Lung (tissue), 12 donors: ENCODE measurements around the gene SCYGR6. TPM values are rescaled to one million over a fixed set of nuclear protein-coding genes. Genes with fewer than 3 reads are reported as not detected.
A peak's percentile ranks its signal among the peaks of the same experiment; 100 is the strongest.
"Not testable (repeated sequence)": the region's sequence is repeated elsewhere in the genome, so short reads cannot be mapped to it uniquely, and the experiment has no call there.

ENCODE experiments used
- ATAC-seq: fragments of 200-7000 bp; cut with Tn5 transposase; one replicate; pipeline ENCODE4 v1.9.1; 2020; ENCODE audit warnings: moderate number of reproducible peaks; ENCODE audit not compliant: insufficient read depth, low FRiP score
- DNase-seq, 3 donors: peaks; one replicate each; pipeline ENCODE4 v3.0.0-alpha.2; 2013 to 2017
- H3K27ac ChIP-seq, 2 donors: one replicate each; pipeline ENCODE4 v1.5.1; 2013; ENCODE audit warnings: mild to moderate bottlenecking in 2 of 2, moderate library complexity in 2 of 2, control low read depth in 1 of 2, inconsistent platforms in 1 of 2, low read depth in 1 of 2, low read length in 1 of 2
- H3K27me3 ChIP-seq, 3 donors: one replicate each; pipeline ENCODE4 v1.5.1; 2013; ENCODE audit warnings: low read length in 2 of 3; ENCODE audit not compliant: control insufficient read depth in 3 of 3, insufficient read depth in 3 of 3
- H3K36me3 ChIP-seq, 4 donors: one replicate each; pipeline ENCODE4 v1.5.1; 2013; ENCODE audit warnings: low read length in 4 of 4, mild to moderate bottlenecking in 1 of 4, moderate library complexity in 1 of 4; ENCODE audit not compliant: control insufficient read depth in 4 of 4, insufficient read depth in 4 of 4
- H3K4me1 ChIP-seq, 5 donors: one replicate each; pipeline ENCODE4 v1.5.1; 2013; ENCODE audit warnings: low read length in 5 of 5, mild to moderate bottlenecking in 2 of 5, moderate library complexity in 1 of 5; ENCODE audit not compliant: control insufficient read depth in 5 of 5, insufficient read depth in 5 of 5
- H3K4me3 ChIP-seq: one replicate; pipeline ENCODE4 v1.5.1; 2013; ENCODE audit warnings: mild to moderate bottlenecking, control low read depth, moderate library complexity
- H3K9ac ChIP-seq, 2 donors: one replicate each; pipeline ENCODE4 v1.5.1; 2013; ENCODE audit warnings: low read length in 2 of 2, control low read depth in 1 of 2; ENCODE audit not compliant: insufficient read depth in 1 of 2
- H3K9me3 ChIP-seq, 4 donors: one replicate each; pipeline ENCODE4 v1.5.1; 2013; ENCODE audit warnings: low read length in 3 of 4, mild to moderate bottlenecking in 1 of 4, moderate library complexity in 1 of 4; ENCODE audit not compliant: control insufficient read depth in 4 of 4, insufficient read depth in 3 of 4
- CTCF ChIP-seq: IDR thresholded peaks from 2 replicates; pipeline ENCODE4 v1.5.1; 2012; ENCODE audit warnings: mild to moderate bottlenecking; ENCODE audit errors: control extremely low read depth, extremely low read depth
- WGBS, 2 donors: extraction: QIAGEN DNeasy Blood & Tissue Kit; methylation state at CpG; one replicate each; pipeline ENCODE4 v1.1.7; 2013; 5-methylcytosine and 5-hydroxymethylcytosine counted together
- polyA plus RNA-seq, 2 donors: library from polyadenylated mRNA; stranded (reverse); fragments of 200-250 nt; gene quantifications; one replicate each; pipeline ENCODE4 v1.2.1, GENCODE V29; 2013
- total RNA-seq, 2 donors: library from RNA; depleted of rRNA in 1 of 2; stranded (reverse); fragments of >200 nt in 1 of 2; gene quantifications; one replicate each; pipeline ENCODE4 v1.2.1, GENCODE V29; 2014 to 2021
- donor health status: control.
- donor health status: control.
- donor health status: Bipolar disorder and iron deficiency.
- donor health status: healthy.
- donor health status: DM: yes; HTN: yes; CAD: no.

The SCYGR6 gene
- total and polyA plus RNA-seq, 4 donors = not detected

- DNase-seq (no peak), ATAC-seq (no peak)
- no peaks in the 10 kb centered on the region for H3K27me3 ChIP-seq
- H3K4me3 ChIP-seq = no peak within 1 kb of the TSS
- TF ChIP-seq CTCF = no peak
- H3K9ac ChIP-seq = no peak within 1 kb of the TSS
- no peaks in the 10 kb centered on the region for H3K36me3 ChIP-seq
- WGBS, 2 donors = 96 to 97% methylated on average over 5 of the region's 9 CpGs
- H3K4me1 ChIP-seq = no peaks in the 10 kb centered on the region
- no peaks in the 10 kb centered on the region for H3K9me3 ChIP-seq
- no peak within 1 kb of the TSS for H3K27ac ChIP-seq
Measured at GRCh38 chr2:227745594-227745993, 21.0 kb upstream of the SCYGR6 start, which contains the start of gene SCYGR8. Gene SCYGR8 (plus strand): TSS chr2:227745894. CDS start chr2:227745894, 0 bp downstream.

- not testable (repeated sequence) for H3K4me3 ChIP-seq, H3K36me3 ChIP-seq, H3K9ac ChIP-seq, DNase-seq, H3K9me3 ChIP-seq, H3K4me1 ChIP-seq, H3K27ac ChIP-seq, H3K27me3 ChIP-seq, ATAC-seq
- 82 to 88% methylated on average over 7 of the region's 7 CpGs for whole genome bisulfite sequencing, 2 donors
Measured at GRCh38 chr2:227740705-227741104, 16.1 kb upstream of the SCYGR6 start.

GRCh38 chr2:227739351-227739750 is 14.8 kb upstream of the SCYGR6 start:
- DNase-seq (peak in 1 of 3 donors; percentile 21), ATAC-seq (no peak)
- TF ChIP-seq CTCF = no peak
- Histone ChIP-seq H3K36me3 (no peaks in the 10 kb centered on the region), H3K27me3 (no peaks in the 10 kb centered on the region), H3K9ac (no peak overlapping the region), H3K4me3 (no peak overlapping the region), H3K27ac (no peak overlapping the region), H3K4me1 (no peaks in the 10 kb centered on the region), H3K9me3 (peaks cover 0 to 2% (median 0%) of the 10 kb centered on the region in 4 donors)
- WGBS, 2 donors = 75 to 80% methylated on average over 14 of the region's 14 CpGs

- no peaks in the 10 kb centered on the region for H3K36me3 ChIP-seq
- peaks cover 0 to 1% (median 0%) of the 10 kb centered on the region in 5 donors for H3K4me1 ChIP-seq
- DNase-seq (no peak), ATAC-seq (no peak)
- H3K9ac ChIP-seq = no peak within 1 kb of the TSS
- no peaks in the 10 kb centered on the region for H3K27me3 ChIP-seq
- no peaks in the 10 kb centered on the region for H3K9me3 ChIP-seq
- no peak within 1 kb of the TSS for H3K4me3 ChIP-seq
- H3K27ac ChIP-seq = no peak within 1 kb of the TSS
- TF ChIP-seq CTCF = no peak
- WGBS, 2 donors = 92 to 97% methylated on average over 5 of the region's 5 CpGs
Measured at GRCh38 chr2:227728035-227728434, 3.5 kb upstream of the SCYGR6 start, which contains the start of gene SCYGR7. Gene SCYGR7 (plus strand): TSS chr2:227728335. CDS start chr2:227728335, 0 bp downstream.

GRCh38 chr2:227722821-227723220 is 1.7 kb downstream of the SCYGR6 start:
- not testable (repeated sequence) for H3K4me1 ChIP-seq, H3K27me3 ChIP-seq, H3K36me3 ChIP-seq, H3K9ac ChIP-seq, H3K4me3 ChIP-seq, H3K27ac ChIP-seq, H3K9me3 ChIP-seq, ATAC-seq
- 71 to 85% methylated on average over 7 of the region's 7 CpGs for WGBS, 2 donors
- DNase-seq = peak in 2 of 3 donors; percentile 10 to 53
